Stomach smooth muscle (tissue), 2 donors: ENCODE results near the gene FCHO2.

ENCODE experiments used
- H3K27ac ChIP-seq: one replicate; pipeline ENCODE4 v1.7.0; 2013; ENCODE audit warnings: mild to moderate bottlenecking, low read length, inconsistent platforms
- H3K27me3 ChIP-seq, 2 donors: one replicate each; pipeline ENCODE4 v1.7.0; 2013; ENCODE audit warnings: low read length in 2 of 2; ENCODE audit not compliant: insufficient read depth in 2 of 2, control insufficient read depth in 1 of 2
- H3K36me3 ChIP-seq, 2 donors: one replicate each; pipeline ENCODE4 v1.7.0; 2013; ENCODE audit warnings: low read length in 2 of 2; ENCODE audit not compliant: control insufficient read depth in 2 of 2, insufficient read depth in 2 of 2
- H3K4me1 ChIP-seq: one replicate; pipeline ENCODE4 v1.7.0; 2013; ENCODE audit warnings: low read length; ENCODE audit not compliant: control insufficient read depth, insufficient read depth
- H3K4me3 ChIP-seq, 2 donors: one replicate each; pipeline ENCODE4 v1.7.0; 2013; ENCODE audit warnings: low read length in 2 of 2
- H3K9ac ChIP-seq, 2 donors: one replicate each; pipeline ENCODE4 v1.7.0; 2013; ENCODE audit warnings: low read length in 2 of 2, mild to moderate bottlenecking in 1 of 2
- H3K9me3 ChIP-seq, 2 donors: one replicate each; pipeline ENCODE4 v1.7.0; 2013; ENCODE audit warnings: low read length in 2 of 2; ENCODE audit not compliant: control insufficient read depth in 2 of 2
- donor health status: healthy.
- donor health status: Pancreatic carcinoma.

FCHO2 gene

DNA sequence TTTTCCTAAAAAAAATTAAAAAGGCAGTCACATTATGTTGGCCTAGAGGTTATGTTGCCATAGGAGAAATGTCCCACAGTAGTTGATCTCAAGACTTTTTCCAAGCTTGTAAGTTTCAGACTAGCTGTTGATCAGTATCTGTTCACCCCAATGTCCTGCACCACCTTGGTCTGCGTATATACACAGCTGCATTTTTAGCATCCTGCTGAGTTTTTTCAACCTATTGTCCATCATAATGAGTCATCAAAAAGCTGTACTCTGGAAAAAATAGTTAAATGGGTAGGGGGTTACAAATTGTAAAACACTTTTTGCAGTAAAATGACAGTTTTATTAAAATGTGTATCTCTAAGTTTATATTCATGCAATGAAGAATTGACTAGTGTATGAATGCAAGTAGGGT, 111.4 kb downstream of the FCHO2 start:
- Histone ChIP-seq H3K9me3 (no peaks in the 10 kb centered on the region), H3K36me3 (peaks cover 5 to 9% of the 10 kb centered on the region in 2 donors), H3K27me3 (no peaks in the 10 kb centered on the region), H3K27ac (no peak overlapping the region), H3K4me3 (no peak overlapping the region), H3K9ac (no peak overlapping the region), H3K4me1 (no peaks in the 10 kb centered on the region)

- Histone ChIP-seq H3K9ac (no peak overlapping the region), H3K27ac (no peak overlapping the region), H3K4me3 (no peak overlapping the region), H3K27me3 (no peaks in the 10 kb centered on the region), H3K4me1 (no peaks in the 10 kb centered on the region), H3K36me3 (peaks cover 11 to 15% of the 10 kb centered on the region in 2 donors), H3K9me3 (no peaks in the 10 kb centered on the region)
These were observed 125.3 kb downstream of the FCHO2 start for GRCh38 chr5:73081093-73081492.

- Histone ChIP-seq H3K9ac (no peak overlapping the region), H3K4me3 (no peak overlapping the region), H3K27ac (no peak overlapping the region), H3K36me3 (peaks cover 5 to 11% of the 10 kb centered on the region in 2 donors), H3K27me3 (no peaks in the 10 kb centered on the region), H3K4me1 (no peaks in the 10 kb centered on the region), H3K9me3 (no peaks in the 10 kb centered on the region)
These were observed 132.2 kb downstream of the FCHO2 start for GRCh38 chr5:73088026-73088425.

DNA sequence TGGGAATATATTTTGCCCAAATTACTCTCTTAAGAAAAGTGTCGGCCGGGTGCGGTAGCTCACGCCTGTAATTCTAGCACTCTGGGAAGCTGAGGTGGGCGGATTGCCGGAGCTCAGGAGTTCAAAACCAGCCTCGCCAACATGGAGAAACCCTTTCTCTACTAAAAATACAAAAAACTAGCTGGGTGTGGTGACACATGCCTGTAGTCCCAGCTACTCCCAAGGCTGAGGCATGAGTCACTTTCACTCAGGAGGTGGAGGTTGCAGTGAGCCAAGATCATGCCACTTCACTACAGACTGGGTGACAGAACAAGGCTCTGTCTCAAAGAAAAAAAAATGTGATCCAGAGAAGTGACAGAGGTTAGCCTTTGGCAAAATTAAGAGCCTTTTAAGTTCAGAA, 138.1 kb downstream of the FCHO2 start:
- no peak overlapping the region for H3K4me3 ChIP-seq
- H3K9ac ChIP-seq = no peak overlapping the region
- no peaks in the 10 kb centered on the region for H3K27me3 ChIP-seq
- H3K4me1 ChIP-seq = no peaks in the 10 kb centered on the region
- H3K9me3 ChIP-seq = peaks cover 0 to 5% of the 10 kb centered on the region in 2 donors
- no peak overlapping the region for H3K27ac ChIP-seq
- peaks cover 0 to 5% of the 10 kb centered on the region in 2 donors for H3K36me3 ChIP-seq

GRCh38 chr5:73094415-73094814, 138.6 kb downstream of the FCHO2 start:
- no peaks in the 10 kb centered on the region for H3K27me3 ChIP-seq
- H3K4me1 ChIP-seq = no peaks in the 10 kb centered on the region
- H3K36me3 ChIP-seq = peaks cover 0 to 5% of the 10 kb centered on the region in 2 donors
- H3K27ac ChIP-seq = no peak overlapping the region
- H3K4me3 ChIP-seq = no peak overlapping the region
- H3K9ac ChIP-seq = no peak overlapping the region
- peaks cover 0 to 5% of the 10 kb centered on the region in 2 donors for H3K9me3 ChIP-seq

GRCh38 chr5:73095564-73096238, 139.9 kb downstream of the FCHO2 start:
- H3K9ac ChIP-seq = no peak overlapping the region
- no peak overlapping the region for H3K27ac ChIP-seq
- H3K9me3 ChIP-seq = peaks cover 0 to 5% of the 10 kb centered on the region in 2 donors
- H3K36me3 ChIP-seq = peaks cover 0 to 5% of the 10 kb centered on the region in 2 donors
- H3K4me3 ChIP-seq = no peak overlapping the region
- no peaks in the 10 kb centered on the region for H3K27me3 ChIP-seq
- H3K4me1 ChIP-seq = no peaks in the 10 kb centered on the region

GRCh38 chr5:73096239-73096575, 140.4 kb downstream of the FCHO2 start:
- no peak overlapping the region for H3K4me3 ChIP-seq
- H3K27ac ChIP-seq = no peak overlapping the region
- no peaks in the 10 kb centered on the region for H3K27me3 ChIP-seq
- no peaks in the 10 kb centered on the region for H3K4me1 ChIP-seq
- peaks cover 0 to 5% of the 10 kb centered on the region in 2 donors for H3K9me3 ChIP-seq
- H3K9ac ChIP-seq = no peak overlapping the region
- H3K36me3 ChIP-seq = peaks cover 0 to 5% of the 10 kb centered on the region in 2 donors

DNA sequence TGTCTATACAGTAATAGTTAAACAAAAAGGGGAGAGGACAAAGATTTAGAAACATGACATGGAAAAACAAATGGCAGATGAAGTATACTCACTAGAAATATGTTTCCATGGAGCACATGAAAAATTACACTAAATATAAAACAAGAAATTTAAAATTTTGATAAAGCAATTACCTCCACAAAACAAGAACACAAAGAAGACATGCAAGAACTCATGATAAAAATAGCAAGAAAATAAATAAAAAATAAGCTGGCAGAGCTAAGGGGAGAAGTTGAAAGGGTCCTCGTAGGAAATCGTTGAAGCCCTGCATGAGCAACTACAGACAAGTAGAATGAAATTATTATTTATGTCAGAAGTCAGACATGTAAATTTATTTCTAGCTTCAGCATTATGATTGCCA, 141.9 kb downstream of the FCHO2 start:
- no peaks in the 10 kb centered on the region for H3K4me1 ChIP-seq
- H3K27ac ChIP-seq = no peak overlapping the region
- no peak overlapping the region for H3K9ac ChIP-seq
- H3K9me3 ChIP-seq = peaks cover 0 to 5% of the 10 kb centered on the region in 2 donors
- no peaks in the 10 kb centered on the region for H3K27me3 ChIP-seq
- H3K4me3 ChIP-seq = no peak overlapping the region
- no peaks in the 10 kb centered on the region for H3K36me3 ChIP-seq

- Histone ChIP-seq H3K4me3 (no peak overlapping the region), H3K9me3 (peaks cover 0 to 5% of the 10 kb centered on the region in 2 donors), H3K4me1 (no peaks in the 10 kb centered on the region), H3K9ac (no peak overlapping the region), H3K27me3 (no peaks in the 10 kb centered on the region), H3K27ac (no peak overlapping the region), H3K36me3 (no peaks in the 10 kb centered on the region)
These were observed 144.3 kb downstream of the FCHO2 start for GRCh38 chr5:73100109-73100508.

GRCh38 chr5:73103870-73104299, 148.0 kb downstream of the FCHO2 start:
- Histone ChIP-seq H3K36me3 (no peaks in the 10 kb centered on the region), H3K9ac (no peak overlapping the region), H3K4me1 (no peaks in the 10 kb centered on the region), H3K4me3 (no peak overlapping the region), H3K27me3 (no peaks in the 10 kb centered on the region), H3K9me3 (no peaks in the 10 kb centered on the region), H3K27ac (no peak overlapping the region)

- H3K27ac ChIP-seq = no peak overlapping the region
- no peaks in the 10 kb centered on the region for H3K27me3 ChIP-seq
- H3K9me3 ChIP-seq = no peaks in the 10 kb centered on the region
- H3K4me1 ChIP-seq = no peaks in the 10 kb centered on the region
- H3K9ac ChIP-seq = no peak overlapping the region
- H3K36me3 ChIP-seq = no peaks in the 10 kb centered on the region
- no peak overlapping the region for H3K4me3 ChIP-seq
These were observed 148.5 kb downstream of the FCHO2 start for GRCh38 chr5:73104326-73104725.
